GM21526 (cell line): ENCODE results near the gene AJAP1.
"Not testable (repeated sequence)": the region's sequence is repeated elsewhere in the genome, so short reads cannot be mapped to it uniquely, and the experiment has no call there.

ENCODE experiments used
- ATAC-seq: cut with Tn5 transposase; IDR thresholded peaks from one replicate; pipeline ENCODE4 v1.9.1; 2021; ENCODE audit warnings: moderate library complexity; ENCODE audit not compliant: unreplicated experiment, low FRiP score

Gene AJAP1

GRCh38 chr1:4657244-4657789 lies 2.9 kb downstream of the AJAP1 start:
- no peak for ATAC-seq

DNA sequence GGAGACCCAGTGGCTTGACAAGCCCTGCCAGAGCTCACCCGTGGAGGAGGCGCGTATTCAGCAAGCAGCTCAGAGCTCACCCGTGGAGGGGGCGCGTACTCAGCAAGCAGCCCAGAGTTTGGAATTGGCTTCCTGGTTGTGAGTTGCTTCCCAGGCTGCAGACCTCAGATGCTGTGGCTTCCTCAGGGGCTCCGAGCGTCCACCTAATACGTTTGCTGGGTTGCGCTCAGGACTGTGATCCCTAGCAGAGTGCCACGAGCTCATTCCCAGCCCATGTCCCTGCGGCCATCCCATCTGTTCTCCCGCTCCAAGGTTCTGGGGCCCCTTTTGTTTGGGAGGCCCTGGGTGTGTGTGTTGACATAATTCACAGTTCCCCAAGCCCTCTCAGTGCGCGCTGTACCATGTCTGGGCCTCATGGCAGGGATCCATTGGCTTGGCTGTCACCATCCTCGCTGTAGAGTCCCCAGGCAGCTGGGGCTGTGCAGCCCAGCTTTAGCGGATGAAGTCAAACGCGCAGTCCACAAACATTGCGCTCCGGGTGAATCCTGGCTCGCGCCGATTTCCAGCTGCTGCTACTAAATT lies 3.6 kb downstream of the AJAP1 start:
- ATAC-seq = no peak

DNA sequence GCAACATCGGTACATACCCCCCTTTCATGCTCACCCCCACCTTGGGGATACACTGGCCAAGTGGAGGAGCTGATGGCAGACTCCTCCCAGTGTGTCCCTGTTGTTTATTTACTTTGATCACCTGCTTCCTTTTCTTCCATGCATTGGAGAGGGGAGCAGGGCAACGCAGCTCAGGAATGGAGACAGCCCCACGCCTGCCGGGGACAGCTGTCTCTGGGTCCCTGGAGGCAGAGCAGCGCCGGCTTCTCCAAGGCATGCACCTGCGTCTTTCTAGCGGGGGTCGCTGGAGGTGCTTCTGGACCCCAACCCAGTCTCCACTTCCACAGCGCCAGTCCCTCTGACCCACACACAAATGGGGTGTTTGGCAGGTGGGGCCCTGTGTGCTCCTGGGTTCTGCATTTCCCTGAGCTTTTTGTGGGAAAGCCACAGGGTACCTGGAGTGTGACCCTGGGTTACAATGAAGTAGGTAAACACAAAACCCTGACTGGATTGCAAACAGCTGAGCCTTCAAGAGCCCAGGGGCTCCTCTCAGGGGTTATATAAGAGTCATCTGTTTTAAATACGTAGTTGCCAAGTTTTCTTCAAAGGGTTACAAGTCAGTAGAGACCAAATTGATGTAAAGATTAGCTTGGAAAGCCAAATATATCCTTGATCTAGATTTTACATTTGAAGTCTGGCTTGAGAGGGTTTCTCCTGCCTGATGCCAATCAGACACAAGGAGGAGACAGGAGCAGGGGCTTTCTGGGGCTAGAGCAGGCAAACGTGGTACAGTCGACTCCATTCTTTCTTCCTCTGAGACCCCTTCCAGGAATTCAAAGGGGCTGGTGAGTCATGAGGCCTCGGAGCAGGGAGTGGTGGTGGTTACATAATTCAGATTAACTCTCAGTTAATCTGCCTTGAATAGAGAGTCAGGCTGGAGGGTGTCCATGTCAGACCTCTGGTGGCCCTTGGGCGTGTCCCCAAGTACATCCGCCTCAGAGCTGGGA lies 4.5 kb downstream of the AJAP1 start:
- no peak for ATAC-seq

GRCh38 chr1:4660917-4661594 lies 6.6 kb downstream of the AJAP1 start:
- ATAC-seq = no peak

DNA sequence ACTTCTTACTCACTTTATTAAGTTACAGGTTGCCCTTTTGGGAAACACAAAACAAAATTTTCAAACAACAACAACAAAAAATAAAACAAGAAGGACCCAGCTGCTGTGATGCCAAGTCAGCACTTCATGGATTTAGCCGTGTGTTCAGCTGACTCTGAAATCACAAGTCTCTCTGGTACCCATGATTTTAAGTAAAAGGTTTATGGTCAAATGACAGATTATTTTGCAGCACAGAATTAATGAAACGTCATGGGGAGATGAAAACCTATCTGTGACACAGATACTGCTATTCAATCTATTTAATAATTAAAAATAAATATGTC lies 7.1 kb downstream of the AJAP1 start:
- ATAC-seq = no peak

DNA sequence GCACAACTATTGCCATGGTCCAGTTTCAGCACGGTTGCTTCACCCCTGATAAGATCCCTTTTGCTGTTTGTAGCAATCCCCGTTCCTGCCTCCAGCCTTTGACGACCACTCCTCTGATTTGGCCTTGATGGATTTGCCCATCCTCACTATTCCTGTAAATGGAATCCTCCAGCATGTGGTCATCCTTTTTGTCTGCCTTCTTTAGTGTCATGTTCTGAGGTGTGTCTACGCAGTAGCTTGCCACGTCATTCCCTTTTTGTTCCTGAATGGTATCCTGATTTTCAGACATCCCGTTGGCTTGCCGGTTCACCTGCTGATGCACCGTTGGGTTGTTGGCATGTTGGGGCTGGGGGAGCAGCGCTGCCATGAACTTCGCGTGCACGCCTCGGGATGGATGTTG lies 7.8 kb downstream of the AJAP1 start:
- ATAC-seq = no peak

GRCh38 chr1:4662723-4663122 lies 8.3 kb downstream of the AJAP1 start:
- ATAC-seq = no peak

GRCh38 chr1:4664095-4664494 lies 9.7 kb downstream of the AJAP1 start:
- ATAC-seq = no peak

- no peak for ATAC-seq
These were observed 10.2 kb downstream of the AJAP1 start for GRCh38 chr1:4664606-4665005.

DNA sequence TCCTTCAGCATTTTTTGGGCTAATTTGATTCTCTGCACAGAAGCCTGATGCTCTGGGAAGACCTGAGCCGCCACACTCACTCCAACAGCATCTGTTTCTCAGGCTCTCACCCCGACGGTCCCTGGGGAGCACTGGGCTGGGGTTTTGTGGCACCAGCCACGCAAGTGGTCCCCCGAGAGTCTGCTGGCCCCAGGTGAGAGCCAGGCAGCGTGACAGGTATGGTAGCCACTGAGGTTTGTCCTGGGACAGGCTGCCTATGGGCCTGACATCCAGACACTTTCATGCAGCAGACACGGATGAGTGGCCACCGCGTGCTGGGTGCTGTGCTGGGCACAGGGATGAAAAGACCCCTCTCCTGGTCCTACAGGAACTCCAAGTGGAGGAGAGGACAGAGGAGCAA lies 11.0 kb downstream of the AJAP1 start:
- no peak for ATAC-seq

GRCh38 chr1:4666683-4667082 lies 12.3 kb downstream of the AJAP1 start:
- not testable (repeated sequence) for ATAC-seq

DNA sequence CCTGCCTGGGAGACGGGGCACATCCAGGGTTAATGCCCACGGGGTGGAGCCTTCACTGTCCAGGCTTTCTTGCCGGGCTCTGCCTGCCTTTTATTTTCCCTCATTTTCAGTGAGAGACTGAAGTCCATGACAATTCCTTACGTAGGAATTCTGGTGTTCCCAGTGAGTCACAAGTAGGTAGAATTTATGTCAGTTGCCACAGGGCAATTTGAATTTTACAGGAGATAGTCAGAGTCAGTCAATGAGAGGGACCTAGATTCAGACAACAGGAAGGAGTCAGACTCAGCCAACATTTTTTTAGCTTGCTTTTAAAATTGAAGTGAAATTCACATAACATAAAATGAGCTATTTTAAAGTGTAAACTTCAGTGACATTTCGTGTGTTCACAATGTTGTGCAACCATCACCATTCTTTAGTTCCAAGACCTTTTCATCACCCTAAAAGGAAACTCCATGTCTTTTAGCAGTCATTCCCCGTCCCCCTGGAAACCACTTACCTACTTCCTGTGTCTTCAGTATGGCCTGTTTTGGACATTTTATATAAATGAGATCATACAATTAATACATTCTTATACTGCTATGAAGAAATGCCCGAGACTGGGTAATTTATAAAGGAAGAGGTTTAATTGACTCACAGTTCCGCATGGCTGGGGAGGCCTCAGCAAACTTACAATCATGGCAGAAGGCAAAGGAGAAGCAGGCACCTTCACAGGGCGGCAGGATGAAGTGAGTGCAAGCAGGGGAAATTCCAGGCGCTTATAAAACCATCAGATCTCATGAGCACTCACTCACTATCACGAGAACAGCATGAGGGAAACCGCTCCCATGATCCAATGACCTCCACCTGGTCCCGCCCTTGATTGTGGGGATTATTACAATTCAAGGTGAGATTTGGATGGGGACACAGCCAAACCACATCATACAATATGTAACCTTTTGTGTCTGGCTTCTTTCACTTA lies 14.6 kb downstream of the AJAP1 start:
- no peak for ATAC-seq

- ATAC-seq = no peak
These were observed 15.9 kb downstream of the AJAP1 start for GRCh38 chr1:4670265-4670664.

DNA sequence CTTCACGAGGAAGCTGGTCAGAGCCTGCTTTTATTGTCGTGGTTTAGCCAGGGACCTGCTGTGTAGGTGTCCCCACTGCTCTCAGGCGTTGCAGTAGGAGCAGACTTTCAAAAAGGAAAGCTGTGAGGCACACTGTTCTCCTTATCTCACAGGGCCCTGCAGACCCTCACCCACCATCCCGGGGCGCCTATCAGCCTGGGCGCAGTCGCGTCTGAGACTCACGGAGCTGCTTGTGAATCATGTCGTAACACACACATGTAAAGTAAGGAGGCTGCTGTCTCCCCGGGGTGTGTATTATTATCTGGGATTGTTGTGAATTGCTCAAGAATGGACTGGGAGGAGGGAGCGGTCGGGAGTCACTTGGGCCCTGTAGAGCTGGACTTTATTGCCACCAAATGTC lies 17.4 kb downstream of the AJAP1 start:
- no peak for ATAC-seq

DNA sequence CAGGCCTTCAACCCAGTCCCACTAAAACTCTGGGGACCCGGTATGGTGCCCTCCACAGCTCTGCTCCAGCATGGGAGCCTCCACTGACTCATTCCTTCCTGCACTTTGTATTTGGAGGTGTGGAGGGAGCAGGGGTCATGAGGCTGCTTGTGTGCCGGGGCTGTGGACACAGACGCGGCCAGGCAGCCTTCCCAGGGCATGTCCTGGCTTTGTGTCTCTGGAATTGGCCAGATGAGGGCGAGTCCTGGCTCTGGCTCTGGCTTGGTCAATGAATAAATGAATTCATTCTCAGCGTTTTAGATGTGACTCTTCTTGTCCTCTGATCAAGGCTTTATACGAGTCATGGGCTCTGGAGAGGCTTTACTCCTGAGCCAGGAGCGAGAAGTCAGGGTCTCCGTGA lies 19.1 kb downstream of the AJAP1 start:
- no peak for ATAC-seq

GRCh38 chr1:4674117-4674516 lies 19.7 kb downstream of the AJAP1 start:
- ATAC-seq = no peak

DNA sequence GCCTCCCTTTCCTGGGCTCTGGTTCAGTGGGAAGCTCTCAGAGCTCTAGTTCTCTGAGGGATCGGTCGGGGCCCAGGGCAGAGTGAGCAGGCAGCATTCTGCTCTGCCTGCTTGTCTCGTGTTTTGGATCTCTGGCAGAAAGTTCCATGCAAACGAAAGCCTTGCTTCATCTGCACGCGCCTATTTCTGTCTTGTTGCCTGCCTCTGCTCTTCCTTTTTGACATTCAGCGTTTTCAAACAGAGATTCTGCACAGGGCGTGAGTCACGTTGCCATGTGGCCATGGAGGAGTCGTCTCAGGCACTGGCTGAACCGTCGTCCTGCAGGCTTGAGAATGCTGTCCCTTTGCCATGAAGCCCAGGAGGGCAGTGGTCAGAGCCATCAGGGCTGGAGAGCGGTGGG lies 20.3 kb downstream of the AJAP1 start:
- no peak for ATAC-seq

DNA sequence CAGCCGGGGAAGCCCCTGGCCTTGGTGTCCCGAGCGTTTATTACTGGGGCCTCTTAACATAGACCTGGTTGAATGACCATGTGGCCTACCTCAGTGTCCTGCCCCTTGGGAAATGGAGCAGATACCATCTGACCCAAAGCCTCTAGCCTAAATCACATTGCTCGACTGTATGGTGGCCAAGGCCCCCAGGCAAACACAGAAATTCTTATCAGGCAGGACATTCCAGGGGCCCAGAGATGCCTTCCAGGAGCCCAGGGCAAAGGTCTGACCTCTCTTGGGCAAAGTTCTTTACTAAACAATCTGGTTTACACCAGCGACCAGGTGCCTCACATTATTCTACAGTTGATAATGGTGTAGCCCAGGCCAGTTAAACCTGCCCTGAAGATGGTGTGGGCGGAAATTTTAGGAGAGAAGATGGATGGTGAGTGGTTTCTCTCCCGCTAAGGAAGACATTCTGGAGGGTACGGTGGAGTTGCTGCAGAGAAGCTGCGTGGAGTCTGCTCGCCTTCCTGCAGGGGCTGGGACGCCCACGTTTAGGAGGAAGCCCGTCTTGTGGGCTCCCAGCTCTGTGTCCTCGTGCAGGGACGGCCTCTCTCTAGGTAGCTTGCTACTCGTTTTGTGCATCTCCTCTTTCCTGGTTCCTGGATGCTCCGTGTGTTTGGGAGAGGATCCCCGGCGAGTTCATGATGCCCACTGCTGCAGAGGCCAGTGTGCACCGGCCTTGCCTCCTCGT lies 21.2 kb downstream of the AJAP1 start:
- no peak for ATAC-seq

DNA sequence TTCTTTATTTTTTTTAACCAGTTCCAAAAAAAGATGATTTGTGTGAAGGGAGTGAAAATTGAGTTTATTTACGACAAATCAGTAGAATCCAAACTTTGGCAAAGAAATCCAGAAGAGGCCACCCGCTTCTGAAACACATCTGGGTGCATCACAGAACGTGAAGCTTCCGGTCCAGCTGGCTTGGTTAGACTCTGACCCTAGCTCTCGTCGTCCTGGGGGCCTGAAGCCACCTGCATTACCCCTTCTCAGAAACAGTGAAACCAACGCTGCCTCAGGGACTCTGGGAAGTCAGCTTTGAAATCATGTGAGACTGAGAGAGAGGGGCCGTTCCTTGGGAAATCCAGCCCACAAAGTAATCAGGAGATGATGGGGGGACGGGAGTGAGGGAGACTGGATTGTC lies 21.8 kb downstream of the AJAP1 start:
- no peak for ATAC-seq

GRCh38 chr1:4677608-4678007 lies 23.2 kb downstream of the AJAP1 start:
- ATAC-seq = no peak
